HG03060 (cell line): ENCODE results near the gene NSDHL.

ENCODE experiments used
- ATAC-seq: cut with Tn5 transposase; IDR thresholded peaks from one replicate; pipeline ENCODE4 v1.9.1; 2021; ENCODE audit warnings: low read depth, moderate number of reproducible peaks; ENCODE audit not compliant: unreplicated experiment

The NSDHL gene

DNA sequence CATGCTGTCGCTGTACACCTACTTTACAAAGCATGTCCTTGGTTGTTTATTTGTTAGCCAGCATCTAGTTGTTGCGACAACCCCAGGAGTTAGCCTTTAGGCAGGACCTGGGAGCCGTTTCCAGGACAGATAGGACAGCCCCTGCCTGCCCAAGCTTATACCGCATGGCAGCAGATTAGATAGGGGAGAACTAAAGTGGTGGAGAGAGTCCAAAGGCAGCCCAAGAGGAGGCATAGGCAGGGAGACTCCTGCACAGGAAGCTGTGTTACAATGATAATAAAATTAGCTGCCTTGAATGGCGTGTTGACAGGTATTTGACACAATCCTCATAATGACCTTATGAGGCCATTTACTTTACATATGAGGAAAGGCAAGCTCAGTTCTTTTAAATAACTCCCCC, 13.0 kb downstream of the NSDHL start:
- no peak for ATAC-seq

DNA sequence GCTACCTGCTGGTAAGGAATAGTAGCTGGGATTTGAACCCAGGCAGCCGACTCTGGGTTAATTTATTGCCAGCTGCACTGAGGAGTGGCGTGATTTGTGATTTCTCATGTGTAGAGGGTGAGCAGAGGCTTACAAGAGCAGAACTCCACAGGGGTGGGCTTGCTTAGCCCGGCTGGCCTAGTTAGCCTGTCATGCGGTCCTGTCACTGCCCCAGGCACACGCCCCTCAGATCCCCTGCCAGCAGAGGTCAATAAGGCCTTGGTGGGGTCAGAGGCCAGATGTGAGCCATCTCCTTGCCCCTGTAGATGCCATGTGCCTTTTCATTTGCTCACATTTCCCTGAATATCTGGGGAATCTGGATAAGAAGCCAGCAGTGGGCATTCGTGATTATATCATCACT, 13.4 kb downstream of the NSDHL start:
- no peak for ATAC-seq

DNA sequence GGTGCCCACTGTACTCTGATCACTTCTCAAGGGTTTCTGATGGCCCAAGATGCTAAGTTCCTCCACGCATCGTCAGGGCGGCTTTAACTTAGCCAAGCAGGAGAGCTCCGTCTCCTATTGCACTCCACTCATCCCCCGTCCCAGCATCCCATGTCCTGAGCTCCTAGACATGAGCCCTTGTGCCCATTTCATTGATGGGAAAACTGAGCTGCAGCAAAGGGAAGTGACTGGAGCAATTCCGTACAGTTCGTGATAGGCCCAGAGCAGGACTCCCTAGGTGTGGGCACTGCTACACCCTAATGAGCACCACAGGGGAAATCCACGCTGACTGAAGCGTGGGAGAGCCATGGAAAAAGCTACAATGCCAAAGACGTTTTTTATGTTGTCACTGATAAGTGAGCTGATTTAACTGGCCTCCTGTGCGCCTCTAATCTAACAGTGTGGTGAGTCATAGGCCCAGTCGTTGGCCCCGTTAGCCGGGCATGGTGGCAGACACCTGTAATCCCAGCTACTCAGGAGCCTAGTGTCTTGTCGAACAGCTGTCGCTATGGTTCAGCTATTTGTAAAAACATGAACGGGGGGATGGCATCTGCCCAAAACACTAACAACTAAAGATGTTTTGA, 14.9 kb downstream of the NSDHL start:
- no peak for ATAC-seq

DNA sequence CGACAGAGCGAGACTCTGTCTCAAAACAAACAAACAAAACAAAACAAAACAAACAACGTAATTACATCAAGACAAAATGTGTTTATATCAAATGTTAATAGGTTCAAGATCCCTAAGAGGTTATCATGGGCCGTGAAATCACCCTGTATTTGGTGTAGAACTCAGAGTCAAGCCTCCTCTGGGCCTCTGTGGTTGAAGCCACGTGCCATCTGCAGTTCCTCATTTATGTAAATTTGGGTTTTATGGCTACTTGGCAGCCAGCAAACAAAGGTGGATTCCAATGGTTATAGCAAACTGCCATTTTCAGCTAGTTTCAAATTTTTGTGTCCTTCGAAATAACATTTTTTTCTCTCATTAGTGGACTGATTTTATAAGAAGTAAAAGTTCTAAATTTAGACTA, 16.4 kb downstream of the NSDHL start:
- no peak for ATAC-seq

DNA sequence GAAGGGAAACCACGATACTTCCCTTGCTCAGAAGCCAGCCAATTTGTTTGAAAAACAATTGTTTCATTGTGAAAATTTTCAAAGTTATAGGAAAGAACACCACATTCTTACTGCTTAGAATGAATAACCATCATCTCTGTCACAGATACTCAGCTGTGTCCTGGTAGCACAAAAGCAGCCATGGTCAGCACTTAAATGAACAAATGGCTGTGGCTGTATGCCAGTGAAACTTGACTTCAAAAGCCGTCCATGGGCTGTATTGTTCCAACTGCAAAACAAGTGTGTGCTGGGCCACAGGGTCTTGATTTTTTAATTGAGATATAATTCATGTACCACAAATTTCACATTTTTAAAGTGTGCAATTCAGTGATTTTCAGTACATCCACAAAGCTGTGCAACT, 19.6 kb downstream of the NSDHL start:
- no peak for ATAC-seq

DNA sequence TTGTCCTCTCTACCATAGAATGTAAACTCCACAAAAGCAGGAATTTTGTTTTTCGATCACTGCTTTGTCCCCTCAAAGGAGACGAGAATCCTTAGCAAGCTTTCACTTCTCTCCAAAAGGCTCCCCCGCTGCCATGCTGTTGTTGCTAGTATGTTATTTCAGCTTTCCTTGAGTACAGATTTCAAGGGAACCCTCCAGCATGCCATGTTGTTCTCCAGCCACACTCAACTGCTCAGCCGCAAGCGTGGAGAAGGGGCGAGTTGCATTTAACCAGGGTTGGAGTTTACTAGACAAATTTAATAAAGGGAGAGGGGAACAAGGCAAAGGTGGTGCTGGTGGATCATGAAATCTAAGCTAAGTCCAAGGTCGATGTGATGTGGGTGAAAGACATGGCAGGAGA, 23.1 kb downstream of the NSDHL start:
- ATAC-seq: no peak

DNA sequence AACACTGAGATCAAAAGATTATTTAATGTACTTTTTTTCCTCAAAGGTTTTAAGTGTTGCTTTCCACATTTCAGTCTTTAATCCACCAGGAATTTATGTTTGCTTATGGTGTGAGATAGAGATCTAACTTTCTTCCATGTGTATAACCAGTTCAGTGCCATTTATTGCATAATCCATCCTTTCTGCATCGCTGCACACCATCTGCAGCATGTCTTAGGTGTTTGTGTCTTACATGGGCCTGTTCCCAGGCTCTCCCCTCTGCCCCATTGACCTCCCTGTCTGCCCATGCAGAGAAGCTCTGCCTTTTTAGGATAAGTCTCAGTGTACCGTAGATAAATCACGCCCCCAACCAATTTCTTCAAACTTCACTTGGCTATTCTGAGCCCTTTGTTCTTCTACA, 30.3 kb downstream of the NSDHL start:
- ATAC-seq: no peak

DNA sequence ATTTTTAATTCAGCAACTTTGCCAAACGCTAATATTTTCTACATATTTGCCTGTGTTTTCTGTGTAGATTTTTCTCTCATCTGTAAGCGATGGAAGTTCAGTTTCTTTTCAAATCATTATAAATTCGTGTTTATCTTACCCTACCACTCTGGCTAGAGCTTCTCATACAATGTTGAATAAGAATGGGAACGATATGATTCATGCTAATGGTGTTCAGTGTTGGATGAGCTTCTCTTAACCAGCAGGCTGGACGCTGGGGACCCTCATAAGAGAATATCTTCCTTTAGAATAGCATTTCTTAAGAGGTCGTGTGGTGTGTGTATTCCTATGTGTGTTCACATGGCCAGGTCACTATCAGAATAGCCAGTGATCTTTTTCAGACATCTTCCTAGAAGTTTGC, 31.0 kb downstream of the NSDHL start:
- ATAC-seq: no peak

DNA sequence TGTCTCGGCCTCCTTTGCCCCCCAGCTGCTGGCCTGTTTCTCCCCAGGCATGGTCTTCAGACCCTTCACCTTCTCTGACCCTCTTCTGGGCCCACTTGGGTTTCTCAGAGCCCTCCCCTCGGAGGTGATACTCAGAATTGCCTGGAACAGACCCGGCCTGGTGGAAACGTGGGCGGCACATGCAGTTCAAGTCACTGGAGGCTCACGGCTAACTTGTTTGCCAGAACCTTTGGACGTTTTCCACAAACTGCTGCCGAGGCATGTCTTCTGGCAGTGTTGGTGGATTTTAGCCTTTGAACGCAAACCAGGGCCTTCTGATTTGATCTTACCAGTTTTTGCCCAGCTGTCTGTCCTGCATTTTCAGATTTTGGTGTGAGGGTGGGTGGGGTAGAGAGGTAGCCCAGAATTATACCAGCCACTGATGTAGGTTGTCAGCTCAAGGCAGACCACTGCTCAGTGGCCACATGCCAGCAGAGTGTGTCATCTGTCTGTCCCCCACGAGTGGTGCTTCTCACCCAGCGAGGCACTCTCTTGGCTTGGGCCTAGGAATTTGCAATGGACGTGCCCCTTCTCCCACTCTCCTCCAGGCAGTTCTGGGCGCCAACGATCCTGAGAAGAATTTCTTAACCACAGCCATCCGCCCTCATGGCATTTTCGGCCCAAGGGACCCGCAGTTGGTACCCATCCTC, 34.5 kb downstream of the NSDHL start:
- ATAC-seq: no peak

DNA sequence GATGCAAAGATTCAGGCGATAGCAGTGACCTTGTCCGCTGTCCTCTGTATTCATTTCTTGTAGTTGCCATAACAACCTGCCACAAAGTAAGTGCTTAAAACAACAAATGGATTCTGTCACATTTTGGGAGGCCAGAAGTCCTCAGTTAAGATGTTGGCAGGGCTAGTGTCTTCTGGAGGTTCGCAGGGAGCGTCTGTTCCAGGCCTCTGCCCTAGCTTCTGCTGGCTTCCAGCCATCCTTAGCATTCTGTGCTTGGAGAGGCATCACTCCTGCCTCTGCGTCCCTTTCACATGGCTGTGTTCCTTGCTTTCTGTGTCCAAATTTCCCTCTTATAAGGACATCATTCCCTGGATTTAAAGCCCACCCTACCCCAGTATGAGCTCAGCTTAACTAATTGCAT, 35.5 kb downstream of the NSDHL start:
- ATAC-seq: no peak

DNA sequence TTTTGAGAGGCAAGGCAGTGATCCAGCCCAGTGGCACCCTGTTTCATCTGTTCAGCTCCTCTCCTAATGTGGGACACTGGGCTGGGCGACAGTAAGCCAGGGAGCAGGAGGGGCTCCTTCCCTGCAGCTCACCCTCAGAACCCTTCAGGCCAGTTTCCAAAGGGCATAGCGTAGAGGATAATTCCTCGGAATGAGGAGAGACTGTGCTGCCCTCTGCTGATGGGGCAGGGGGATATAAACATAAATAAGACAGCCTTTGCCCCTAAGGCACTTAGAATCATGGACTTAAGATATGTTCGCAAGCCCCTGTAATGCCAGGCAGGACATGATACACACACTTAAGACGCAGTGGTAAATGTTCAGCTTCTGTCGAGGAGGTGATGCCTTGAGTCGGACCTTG, 39.1 kb downstream of the NSDHL start:
- no peak for ATAC-seq

DNA sequence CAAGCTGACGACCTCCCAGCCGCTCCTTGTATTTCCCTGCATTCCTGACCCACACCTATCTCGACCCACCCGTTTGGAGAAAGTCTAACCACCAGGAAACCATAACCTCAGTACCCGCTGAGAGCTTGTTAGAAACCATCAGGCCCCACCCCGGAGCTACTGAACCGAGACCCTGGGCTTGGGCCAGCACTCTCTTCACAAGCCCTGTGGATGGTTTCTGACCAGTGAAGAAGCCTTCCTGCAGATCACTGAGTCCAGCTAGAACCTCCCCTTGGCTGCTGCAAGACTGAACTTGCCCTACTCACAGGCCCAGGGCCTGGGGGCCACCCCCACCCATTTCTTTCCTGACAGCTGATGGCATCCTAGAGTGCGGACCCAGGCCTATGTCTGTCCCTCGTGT, 40.4 kb downstream of the NSDHL start:
- no peak for ATAC-seq

DNA sequence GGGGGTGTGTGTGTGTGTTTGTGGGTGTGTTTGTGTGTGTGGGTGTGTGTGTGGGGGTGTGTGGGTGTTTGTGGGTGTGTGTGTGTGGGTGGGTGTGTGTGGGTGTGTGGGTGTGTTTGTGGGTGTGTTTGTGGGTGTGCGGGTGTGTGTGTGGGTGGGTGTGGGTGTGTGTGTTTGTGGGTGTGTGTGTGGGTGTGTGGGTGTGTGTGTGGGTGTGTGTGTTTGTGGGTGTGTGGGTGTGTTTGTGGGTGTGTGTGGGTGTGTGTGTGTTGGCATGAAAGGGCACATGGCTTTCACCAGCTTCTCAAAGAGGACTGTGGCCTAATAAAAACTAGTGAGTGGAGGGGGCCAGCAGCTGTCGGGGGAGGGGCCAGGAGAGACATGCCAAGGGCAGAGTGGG, 41.7 kb downstream of the NSDHL start:
- ATAC-seq: no peak

DNA sequence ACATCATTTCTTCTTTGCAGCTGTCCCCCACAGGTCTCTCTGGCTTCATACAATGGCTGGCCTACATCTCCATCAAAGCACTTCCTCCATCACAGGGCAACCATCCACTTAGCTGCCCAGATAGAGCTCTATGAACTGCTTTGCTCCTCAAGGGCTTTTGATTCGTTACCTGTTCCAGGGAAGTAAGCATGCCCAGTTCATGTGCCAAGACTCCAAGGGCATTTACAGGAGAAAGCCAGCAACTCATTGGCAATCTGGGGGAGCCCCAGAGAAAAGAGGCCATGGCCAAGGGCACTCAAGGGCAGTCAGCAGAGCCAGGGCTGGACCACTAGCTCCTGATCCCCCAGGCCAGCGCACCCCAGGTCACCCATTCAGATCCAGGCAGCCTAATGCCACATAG, 42.5 kb downstream of the NSDHL start:
- no peak for ATAC-seq

DNA sequence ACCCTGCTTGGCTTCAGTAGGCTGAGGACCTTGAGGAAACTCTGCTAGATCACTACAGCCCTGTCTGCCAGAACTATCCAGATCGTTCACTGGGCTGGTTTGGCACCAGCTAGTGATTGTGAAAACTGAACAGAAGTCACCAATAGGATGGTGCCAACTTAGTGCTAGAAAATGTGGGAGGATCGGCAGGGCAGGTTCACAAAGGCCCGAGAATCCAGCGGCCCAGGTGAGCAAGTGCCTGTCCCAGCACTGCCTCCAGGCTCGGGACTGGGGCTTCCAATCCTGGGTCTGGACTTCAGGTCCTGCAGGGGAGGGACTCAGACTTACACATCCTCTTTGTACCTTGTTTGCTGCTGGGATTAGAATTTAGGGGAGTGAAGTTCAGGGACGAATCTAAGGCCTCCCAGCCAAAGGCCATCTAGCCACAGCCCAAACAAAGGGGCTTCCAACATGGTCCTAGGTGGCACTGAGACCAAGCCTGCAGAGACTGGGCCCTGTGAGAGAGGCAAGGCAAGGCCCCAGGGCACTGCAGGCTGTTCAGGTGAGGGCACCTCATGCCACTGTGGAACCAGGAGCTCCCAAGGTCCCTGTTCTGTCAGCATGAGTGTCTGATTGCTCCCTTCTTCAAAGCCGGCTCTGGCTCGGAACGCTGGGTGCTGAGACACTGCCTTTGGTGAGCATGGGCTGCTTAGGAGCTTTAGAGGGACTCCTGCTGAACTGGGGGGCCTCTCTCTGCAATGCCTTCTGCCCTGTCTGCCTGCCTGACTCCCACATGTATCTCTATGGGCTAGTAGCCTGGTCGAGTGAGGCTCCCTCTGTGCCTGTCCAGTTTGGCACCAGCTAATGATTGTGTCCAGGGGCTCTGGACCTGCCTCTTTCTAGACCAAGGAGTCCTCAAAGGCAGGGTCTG, 46.3 kb downstream of the NSDHL start:
- no peak for ATAC-seq

DNA sequence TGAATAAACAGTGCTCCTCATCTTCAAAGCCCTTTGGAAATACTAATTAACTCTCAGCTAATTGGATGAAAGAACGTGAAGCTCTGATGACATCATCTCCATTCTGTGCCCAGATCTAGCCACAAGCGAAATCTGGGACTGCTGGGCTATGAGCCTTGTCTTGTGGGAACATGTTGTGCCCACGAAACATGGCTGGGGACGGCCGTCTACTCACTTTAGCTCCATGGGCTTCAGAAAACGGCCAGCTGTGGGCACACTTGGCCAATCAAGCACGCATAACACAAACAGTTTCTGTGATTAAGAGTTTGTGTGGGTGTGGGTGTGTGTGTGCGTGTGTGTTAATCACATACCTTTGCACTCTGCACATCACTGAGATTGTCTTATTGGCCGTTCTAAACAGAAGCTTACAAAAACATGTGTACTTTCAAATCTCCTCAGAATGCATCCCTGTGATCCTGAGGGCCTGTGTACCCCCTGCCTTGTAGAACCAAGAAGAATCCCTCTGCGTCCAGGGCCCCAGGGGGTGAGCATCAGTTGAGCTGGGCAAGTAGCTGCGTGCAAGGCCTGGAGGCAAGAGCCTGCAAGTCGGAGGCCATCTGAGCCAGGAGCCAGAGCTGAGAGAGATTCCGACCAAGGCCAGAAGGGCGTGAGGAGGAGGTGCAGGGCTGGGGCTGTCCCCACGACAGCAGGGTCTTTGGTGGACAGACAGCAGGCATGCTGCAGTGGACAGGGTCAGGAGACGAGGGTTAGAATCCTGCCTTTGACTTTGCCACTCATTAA, 48.3 kb downstream of the NSDHL start:
- no peak for ATAC-seq

DNA sequence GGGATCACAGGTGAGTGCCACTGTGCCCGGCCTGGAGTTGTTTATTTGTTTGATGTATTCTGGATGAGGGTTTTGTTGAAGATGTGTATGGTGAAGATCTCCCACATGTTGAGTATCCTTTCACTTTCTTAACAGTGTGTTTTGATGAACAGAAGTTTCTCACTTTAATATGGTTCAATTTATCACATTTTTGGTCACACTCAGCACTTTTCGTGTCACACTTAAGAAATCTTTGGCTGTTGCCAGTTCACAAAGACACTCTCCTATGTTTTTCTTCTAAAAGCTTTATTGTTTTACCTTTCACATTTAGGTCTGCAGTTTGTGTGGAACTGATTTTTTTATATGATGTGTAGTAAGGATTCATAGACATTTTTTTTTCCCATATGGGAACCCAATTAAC, 50.4 kb downstream of the NSDHL start:
- ATAC-seq: no peak

DNA sequence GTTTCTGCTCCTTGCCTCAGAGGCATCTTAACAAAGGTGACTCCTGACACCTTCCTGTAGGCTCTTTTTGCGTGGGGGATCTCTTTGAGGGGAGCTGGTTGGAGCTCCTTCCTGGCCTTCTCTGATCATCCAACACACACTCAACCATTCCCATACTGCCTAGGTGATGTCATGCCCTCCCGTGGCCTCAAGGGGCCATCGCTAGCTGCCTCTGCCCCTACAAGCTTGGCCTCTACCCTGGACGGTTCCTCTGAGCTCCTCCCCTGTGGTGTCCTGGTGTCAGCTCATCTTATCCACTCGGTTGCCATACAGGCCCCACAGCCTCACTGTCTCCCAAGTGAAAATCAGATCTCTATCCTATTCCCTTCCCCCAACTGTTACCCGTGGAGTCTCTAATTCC, 53.3 kb downstream of the NSDHL start:
- no peak for ATAC-seq

DNA sequence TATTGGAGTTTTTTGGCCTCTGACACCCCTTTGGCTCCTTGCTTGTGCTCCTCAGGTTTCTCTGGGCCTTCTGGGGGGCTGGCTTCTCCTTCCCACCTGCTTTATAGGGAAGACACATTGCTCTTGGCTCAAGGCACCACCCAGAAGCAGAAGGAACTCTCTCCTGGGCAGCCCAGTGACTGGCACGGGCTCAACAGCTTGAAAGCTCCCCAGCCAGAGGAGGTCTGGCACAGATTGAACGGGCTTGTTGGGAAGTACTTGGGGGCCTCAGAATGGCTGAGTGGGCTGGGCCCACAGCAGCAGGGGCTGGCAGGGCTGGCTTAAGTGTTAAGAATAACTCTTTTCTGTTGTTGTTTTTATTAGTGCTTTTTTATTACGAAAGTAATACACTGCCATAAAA, 55.9 kb downstream of the NSDHL start:
- ATAC-seq: no peak

DNA sequence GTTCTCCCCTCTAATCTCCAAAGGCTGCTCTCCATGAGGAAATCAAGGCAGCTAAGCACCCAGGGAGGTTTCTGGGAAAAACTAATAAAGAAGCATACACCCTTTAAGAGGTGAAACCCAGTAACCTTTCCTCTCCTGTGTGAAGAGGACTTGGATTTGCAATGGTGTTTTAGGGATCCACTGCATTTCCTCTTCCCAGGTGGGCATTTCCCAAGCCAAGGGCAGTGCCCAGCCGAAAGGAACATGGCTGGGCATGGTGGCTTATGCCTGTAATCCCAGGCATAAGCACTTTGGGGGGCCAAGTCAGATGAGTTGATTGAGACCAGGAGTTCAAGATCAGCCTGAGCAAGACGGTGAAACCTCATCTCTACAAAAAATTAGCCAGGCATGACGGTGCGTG, 61.6 kb downstream of the NSDHL start:
- no peak for ATAC-seq
